HG02852 (cell line): ENCODE results near the gene TMEM100.

Experiments
- ATAC-seq: cut with Tn5 transposase; IDR thresholded peaks from one replicate; pipeline ENCODE4 v1.9.1; 2021; ENCODE audit warnings: mild to moderate bottlenecking, moderate library complexity; ENCODE audit not compliant: unreplicated experiment

The TMEM100 gene

GRCh38 chr17:55745258-55745657, 22.6 kb upstream of the TMEM100 start:
- no peak for ATAC-seq

- ATAC-seq: peak; percentile 26
These were observed 20.5 kb upstream of the TMEM100 start for GRCh38 chr17:55743103-55743679.

GRCh38 chr17:55742272-55743102, 19.8 kb upstream of the TMEM100 start:
- ATAC-seq: peak; percentile 94

- no peak for ATAC-seq
These were observed 18.7 kb upstream of the TMEM100 start for GRCh38 chr17:55741356-55741700.

GRCh38 chr17:55740511-55741355, 18.1 kb upstream of the TMEM100 start:
- ATAC-seq: no peak

GRCh38 chr17:55737976-55738501, 15.4 kb upstream of the TMEM100 start:
- ATAC-seq: no peak

GRCh38 chr17:55735731-55736405, 13.2 kb upstream of the TMEM100 start:
- no peak for ATAC-seq

- ATAC-seq: peak; percentile 48
These were observed 11.6 kb upstream of the TMEM100 start for GRCh38 chr17:55734128-55734781.

GRCh38 chr17:55731586-55732250, 9.1 kb upstream of the TMEM100 start:
- no peak for ATAC-seq

GRCh38 chr17:55730808-55731207, 8.1 kb upstream of the TMEM100 start:
- no peak for ATAC-seq

GRCh38 chr17:55730380-55730779, 7.7 kb upstream of the TMEM100 start:
- ATAC-seq: no peak

GRCh38 chr17:55729484-55729883, 6.8 kb upstream of the TMEM100 start:
- no peak for ATAC-seq

GRCh38 chr17:55728833-55729232, 6.2 kb upstream of the TMEM100 start:
- no peak for ATAC-seq

GRCh38 chr17:55728361-55728760, 5.7 kb upstream of the TMEM100 start:
- ATAC-seq: no peak

- ATAC-seq: no peak
These were observed 5.3 kb upstream of the TMEM100 start for GRCh38 chr17:55727920-55728319.

- no peak for ATAC-seq
These were observed 4.6 kb upstream of the TMEM100 start for GRCh38 chr17:55727275-55727674.

- no peak for ATAC-seq
These were observed 3.8 kb upstream of the TMEM100 start for GRCh38 chr17:55726440-55726839.

- ATAC-seq: no peak
These were observed 804 bp upstream of the TMEM100 start for GRCh38 chr17:55723488-55723848.

- ATAC-seq: no peak
These were observed 488 bp downstream of the TMEM100 start for GRCh38 chr17:55722016-55722736.
